ENCODE results near the gene TAF10.

Gene TAF10

DNA sequence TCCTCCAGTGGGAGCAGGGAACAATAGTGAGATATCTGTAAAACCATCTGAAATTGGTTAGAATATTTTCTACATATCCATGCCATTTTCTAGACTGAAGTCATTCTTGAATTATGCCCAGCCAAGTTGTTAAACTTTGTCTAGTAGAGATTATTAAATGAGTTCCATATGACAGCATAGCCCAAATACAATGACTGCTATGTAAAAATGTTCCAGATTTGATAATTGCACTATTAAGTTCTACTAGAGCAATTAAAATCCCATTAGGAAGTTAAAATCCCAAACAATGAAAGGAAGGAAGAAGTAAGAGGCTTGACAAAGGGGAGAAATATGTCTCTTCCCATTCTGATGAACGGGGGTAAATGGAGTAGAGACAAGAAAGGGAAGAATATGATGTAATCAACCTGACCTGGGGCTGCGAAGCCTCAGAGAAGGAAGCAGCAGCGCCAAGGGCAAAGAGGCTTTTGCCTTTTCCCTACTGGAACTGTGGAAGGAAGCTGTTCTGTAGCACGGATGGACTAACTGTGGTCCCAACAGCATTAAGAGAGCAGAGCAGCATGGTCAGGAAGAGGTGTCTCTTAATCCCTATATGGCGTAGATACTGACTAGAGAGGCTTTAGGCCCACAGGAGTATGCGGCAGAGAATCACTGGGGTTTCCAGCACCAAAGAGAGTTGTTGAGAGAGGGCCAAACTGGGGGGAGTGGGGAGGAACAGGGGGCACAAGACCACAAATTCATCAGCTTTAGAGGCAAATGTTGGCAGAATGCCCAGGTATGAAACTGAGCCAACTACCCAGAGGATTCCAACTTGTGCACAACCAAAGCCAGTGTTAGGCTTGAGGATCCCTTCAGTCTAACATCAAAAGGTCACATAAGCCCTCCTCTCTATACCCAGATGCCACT, 35.3 kb downstream of the TAF10 start:
- H3K9me2 ChIP-seq (replicated peaks; ENCODE audit: insufficient read depth, low read length): no peaks in the 10 kb centered on the region

DNA sequence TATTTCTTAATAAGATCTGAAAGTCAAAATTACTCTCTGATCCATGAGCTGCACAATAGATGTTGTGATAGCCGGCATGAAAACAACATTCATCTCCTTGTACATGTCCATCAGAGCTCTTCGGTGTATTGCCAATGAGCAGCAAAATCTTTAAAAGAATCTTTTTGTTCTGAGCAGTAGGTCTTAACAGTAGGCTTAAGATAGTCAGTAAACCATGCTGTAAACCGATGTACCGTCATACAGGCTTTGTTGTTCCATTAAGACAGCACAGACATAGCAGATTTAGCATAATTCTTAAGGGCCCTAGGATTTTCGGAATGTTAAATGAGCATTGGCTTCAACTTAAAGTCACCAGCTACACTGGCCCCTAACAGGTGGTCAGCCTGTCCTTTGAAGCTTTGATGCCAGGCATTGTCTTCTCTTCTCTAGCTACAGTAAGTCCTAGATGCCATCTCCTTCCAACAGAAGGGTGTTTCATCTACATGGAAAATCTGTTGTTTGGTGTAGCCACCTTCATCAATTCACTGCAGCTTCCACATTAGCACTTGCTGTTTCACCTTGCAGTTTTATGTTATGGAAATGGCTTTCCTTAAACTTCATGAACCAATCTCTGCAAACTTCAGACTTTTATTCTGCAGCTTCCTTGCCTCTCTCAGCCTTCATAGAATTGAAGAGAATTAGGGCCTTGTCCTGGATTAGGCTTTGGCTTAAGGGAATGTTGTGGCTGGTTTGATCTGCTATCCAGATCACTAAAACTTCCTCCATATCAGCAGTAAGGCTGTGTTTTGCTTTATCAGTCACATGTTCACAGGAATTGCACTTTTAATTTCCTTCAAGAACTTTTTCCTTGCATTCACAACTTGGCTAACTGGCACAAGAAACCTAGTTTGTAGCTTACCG, 37.0 kb downstream of the TAF10 start:
- no peak for DNase-seq
- Histone ChIP-seq H3K4me2 (ENCODE audit: low read depth, low read length) (no peak overlapping the region), H3K79me2 (ENCODE audit: low read length) (no peaks in the 10 kb centered on the region), H3K4me3 (ENCODE audit: low read length) (no peak overlapping the region), H3K36me3 (replicated peaks; ENCODE audit: insufficient read depth, low read length) (no peaks in the 10 kb centered on the region), H4K20me1 (ENCODE audit: insufficient read depth, low read length) (no peaks in the 10 kb centered on the region), H2AFZ (ENCODE audit: low read length) (no peak overlapping the region), H3K9ac (ENCODE audit: low read length) (no peak overlapping the region), H3K4me1 (ENCODE audit: low read length) (no peaks in the 10 kb centered on the region), H3K27me3 (replicated peaks; ENCODE audit: insufficient read depth, low read length) (no peaks in the 10 kb centered on the region), H3K9me2 (replicated peaks; ENCODE audit: insufficient read depth, low read length) (no peaks in the 10 kb centered on the region), H3F3A (ENCODE audit: insufficient read depth, low read length) (no peaks in the 10 kb centered on the region), H3K9me3 (replicated peaks; ENCODE audit: insufficient read depth, low read length) (no peaks in the 10 kb centered on the region), H3K27ac (ENCODE audit: low read length) (no peak overlapping the region)
- TF ChIP-seq EZH2phosphoT487 (IDR thresholded peaks at IDR 0.05; ENCODE audit: low read length): no peak
- TF ChIP-seq, protein P1, sequence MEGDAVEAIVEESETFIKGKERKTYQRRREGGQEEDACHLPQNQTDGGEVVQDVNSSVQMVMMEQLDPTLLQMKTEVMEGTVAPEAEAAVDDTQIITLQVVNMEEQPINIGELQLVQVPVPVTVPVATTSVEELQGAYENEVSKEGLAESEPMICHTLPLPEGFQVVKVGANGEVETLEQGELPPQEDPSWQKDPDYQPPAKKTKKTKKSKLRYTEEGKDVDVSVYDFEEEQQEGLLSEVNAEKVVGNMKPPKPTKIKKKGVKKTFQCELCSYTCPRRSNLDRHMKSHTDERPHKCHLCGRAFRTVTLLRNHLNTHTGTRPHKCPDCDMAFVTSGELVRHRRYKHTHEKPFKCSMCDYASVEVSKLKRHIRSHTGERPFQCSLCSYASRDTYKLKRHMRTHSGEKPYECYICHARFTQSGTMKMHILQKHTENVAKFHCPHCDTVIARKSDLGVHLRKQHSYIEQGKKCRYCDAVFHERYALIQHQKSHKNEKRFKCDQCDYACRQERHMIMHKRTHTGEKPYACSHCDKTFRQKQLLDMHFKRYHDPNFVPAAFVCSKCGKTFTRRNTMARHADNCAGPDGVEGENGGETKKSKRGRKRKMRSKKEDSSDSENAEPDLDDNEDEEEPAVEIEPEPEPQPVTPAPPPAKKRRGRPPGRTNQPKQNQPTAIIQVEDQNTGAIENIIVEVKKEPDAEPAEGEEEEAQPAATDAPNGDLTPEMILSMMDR (IDR thresholded peaks at IDR 0.05; ENCODE audit: low read length): no peak
- no peak for TF ChIP-seq EZH2 (optimal IDR thresholded peaks at IDR 0.05; ENCODE audit: low read depth, low read length)

More for the DNA sequence above, 35.3 kb downstream of the TAF10 start:
- peaks cover 7% of the 10 kb centered on the region; the same call in 1 of the 2 replicates for H3K79me2 ChIP-seq (ENCODE audit: low read length)
- no peak overlapping the region for H2AFZ ChIP-seq (ENCODE audit: low read length)
- DNase-seq: no peak
- H3K4me1 ChIP-seq (ENCODE audit: low read length): no peaks in the 10 kb centered on the region
- no peak overlapping the region for H3K4me2 ChIP-seq (ENCODE audit: low read depth, low read length)
- TF ChIP-seq, protein P1 (IDR thresholded peaks at IDR 0.05; ENCODE audit: low read length): no peak
- TF ChIP-seq EZH2phosphoT487 (IDR thresholded peaks at IDR 0.05; ENCODE audit: low read length) (no peak), EZH2 (optimal IDR thresholded peaks at IDR 0.05; ENCODE audit: low read depth, low read length) (no peak)
- no peaks in the 10 kb centered on the region for H3K36me3 ChIP-seq (replicated peaks; ENCODE audit: insufficient read depth, low read length)
- H3F3A ChIP-seq (ENCODE audit: insufficient read depth, low read length): no peaks in the 10 kb centered on the region
- no peak overlapping the region for H3K9ac ChIP-seq (ENCODE audit: low read length)
- H3K27ac ChIP-seq (ENCODE audit: low read length): no peak overlapping the region
- H3K4me3 ChIP-seq (ENCODE audit: low read length): no peak overlapping the region
- H4K20me1 ChIP-seq (ENCODE audit: insufficient read depth, low read length): no peaks in the 10 kb centered on the region
- H3K27me3 ChIP-seq (replicated peaks; ENCODE audit: insufficient read depth, low read length): no peaks in the 10 kb centered on the region
- no peaks in the 10 kb centered on the region for H3K9me3 ChIP-seq (replicated peaks; ENCODE audit: insufficient read depth, low read length)

DNA sequence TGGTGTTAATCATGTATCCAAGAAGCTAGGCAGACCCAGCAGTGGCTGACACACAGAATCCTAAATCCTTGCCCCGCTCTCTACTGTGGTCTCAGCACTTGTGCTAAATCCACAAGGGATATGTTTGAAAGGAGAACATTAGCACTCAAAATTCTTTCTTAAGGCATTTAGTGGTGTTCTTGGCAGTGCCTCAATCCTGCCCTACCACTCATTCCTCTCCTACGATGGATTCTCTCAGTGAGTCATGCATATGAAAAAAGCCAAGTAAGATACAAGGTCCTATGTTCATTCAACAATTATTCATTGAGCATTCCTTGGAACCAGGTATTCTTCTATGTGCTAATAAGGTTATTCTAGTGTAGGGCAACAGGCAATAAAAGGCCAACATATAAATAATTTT, 39.8 kb downstream of the TAF10 start:
- Histone ChIP-seq H3F3A (ENCODE audit: insufficient read depth, low read length) (no peaks in the 10 kb centered on the region), H3K27me3 (replicated peaks; ENCODE audit: insufficient read depth, low read length) (no peaks in the 10 kb centered on the region), H3K9me3 (replicated peaks; ENCODE audit: insufficient read depth, low read length) (no peaks in the 10 kb centered on the region), H3K36me3 (replicated peaks; ENCODE audit: insufficient read depth, low read length) (no peaks in the 10 kb centered on the region), H2AFZ (ENCODE audit: low read length) (no peak overlapping the region), H3K4me3 (ENCODE audit: low read length) (no peak overlapping the region), H3K9me2 (replicated peaks; ENCODE audit: insufficient read depth, low read length) (no peaks in the 10 kb centered on the region), H3K4me2 (ENCODE audit: low read depth, low read length) (no peak overlapping the region), H3K79me2 (ENCODE audit: low read length) (no peaks in the 10 kb centered on the region), H3K27ac (ENCODE audit: low read length) (no peak overlapping the region), H3K9ac (ENCODE audit: low read length) (no peak overlapping the region), H4K20me1 (ENCODE audit: insufficient read depth, low read length) (no peaks in the 10 kb centered on the region), H3K4me1 (ENCODE audit: low read length) (0 out of 2 replicates have a peak, but pooled peaks cover 9% of the 10 kb centered on the region)
- no peak for TF ChIP-seq EZH2 (optimal IDR thresholded peaks at IDR 0.05; ENCODE audit: low read depth, low read length)
- TF ChIP-seq, protein P1 (IDR thresholded peaks at IDR 0.05; ENCODE audit: low read length): no peak
- no peak for TF ChIP-seq EZH2phosphoT487 (IDR thresholded peaks at IDR 0.05; ENCODE audit: low read length)
- DNase-seq: no peak
